Esophagus muscularis mucosa (tissue), 4 donors: Measurements from ENCODE around the gene DPF3.

ENCODE experiments used
- EP300 ChIP-seq: sonication (generic); formaldehyde crosslinking; IDR thresholded peaks from one replicate; pipeline ENCODE4 v1.6.1; 2017; ENCODE audit warnings: antibody characterized with exemption
- POLR2A ChIP-seq: fragments of 450-650 bp; IDR thresholded peaks from one replicate; pipeline ENCODE4 v1.6.1; 2017; ENCODE audit warnings: antibody characterized with exemption, moderate library complexity, mild to moderate bottlenecking, low read depth
- POLR2AphosphoS5 ChIP-seq, 2 donors: sonication (generic); formaldehyde crosslinking; IDR thresholded peaks; one replicate each; pipeline ENCODE4 v1.6.1; 2017; ENCODE audit warnings: antibody characterized with exemption in 2 of 2
- TF ChIP-seq, protein P1 (sequence below), 3 experiments: fragments of 200-600 bp in 2 of 3; fragments of 450-650 bp in 1 of 3; sonication (generic) in 2 of 3; IDR thresholded peaks; one replicate each; pipeline ENCODE4 v1.5.1; 2017 to 2019; ENCODE audit warnings: antibody characterized with exemption in 3 of 3, mild to moderate bottlenecking in 2 of 3, moderate library complexity in 1 of 3

DNA sequence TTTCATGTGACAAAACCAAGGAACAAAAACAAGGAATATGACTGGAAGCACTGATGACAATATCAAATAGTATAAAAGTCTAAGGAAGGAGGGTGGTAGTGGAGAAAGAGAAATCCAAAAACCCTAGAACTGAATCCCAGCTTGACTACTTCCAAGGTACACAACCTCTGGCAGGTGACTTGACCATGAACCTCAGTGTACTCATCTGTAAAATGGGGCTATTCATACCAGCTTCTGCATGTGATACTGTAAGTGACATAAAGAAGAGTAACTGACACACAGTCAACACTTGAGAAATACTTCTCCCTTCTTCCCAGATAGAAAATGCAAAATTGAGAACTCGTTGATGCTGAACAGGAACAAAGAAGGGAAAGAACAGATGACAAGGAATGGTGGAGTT lies 10.3 kb upstream of the DPF3 start:
- TF ChIP-seq, protein P1, sequence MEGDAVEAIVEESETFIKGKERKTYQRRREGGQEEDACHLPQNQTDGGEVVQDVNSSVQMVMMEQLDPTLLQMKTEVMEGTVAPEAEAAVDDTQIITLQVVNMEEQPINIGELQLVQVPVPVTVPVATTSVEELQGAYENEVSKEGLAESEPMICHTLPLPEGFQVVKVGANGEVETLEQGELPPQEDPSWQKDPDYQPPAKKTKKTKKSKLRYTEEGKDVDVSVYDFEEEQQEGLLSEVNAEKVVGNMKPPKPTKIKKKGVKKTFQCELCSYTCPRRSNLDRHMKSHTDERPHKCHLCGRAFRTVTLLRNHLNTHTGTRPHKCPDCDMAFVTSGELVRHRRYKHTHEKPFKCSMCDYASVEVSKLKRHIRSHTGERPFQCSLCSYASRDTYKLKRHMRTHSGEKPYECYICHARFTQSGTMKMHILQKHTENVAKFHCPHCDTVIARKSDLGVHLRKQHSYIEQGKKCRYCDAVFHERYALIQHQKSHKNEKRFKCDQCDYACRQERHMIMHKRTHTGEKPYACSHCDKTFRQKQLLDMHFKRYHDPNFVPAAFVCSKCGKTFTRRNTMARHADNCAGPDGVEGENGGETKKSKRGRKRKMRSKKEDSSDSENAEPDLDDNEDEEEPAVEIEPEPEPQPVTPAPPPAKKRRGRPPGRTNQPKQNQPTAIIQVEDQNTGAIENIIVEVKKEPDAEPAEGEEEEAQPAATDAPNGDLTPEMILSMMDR (IDR thresholded peaks at IDR 0.05) = no peak
- TF ChIP-seq EP300 = no peak
- TF ChIP-seq POLR2A = no peak
- TF ChIP-seq POLR2AphosphoS5 (IDR thresholded peaks at IDR 0.05) = no peak
